ENCODE data around the gene CD9.

CD9 gene

DNA sequence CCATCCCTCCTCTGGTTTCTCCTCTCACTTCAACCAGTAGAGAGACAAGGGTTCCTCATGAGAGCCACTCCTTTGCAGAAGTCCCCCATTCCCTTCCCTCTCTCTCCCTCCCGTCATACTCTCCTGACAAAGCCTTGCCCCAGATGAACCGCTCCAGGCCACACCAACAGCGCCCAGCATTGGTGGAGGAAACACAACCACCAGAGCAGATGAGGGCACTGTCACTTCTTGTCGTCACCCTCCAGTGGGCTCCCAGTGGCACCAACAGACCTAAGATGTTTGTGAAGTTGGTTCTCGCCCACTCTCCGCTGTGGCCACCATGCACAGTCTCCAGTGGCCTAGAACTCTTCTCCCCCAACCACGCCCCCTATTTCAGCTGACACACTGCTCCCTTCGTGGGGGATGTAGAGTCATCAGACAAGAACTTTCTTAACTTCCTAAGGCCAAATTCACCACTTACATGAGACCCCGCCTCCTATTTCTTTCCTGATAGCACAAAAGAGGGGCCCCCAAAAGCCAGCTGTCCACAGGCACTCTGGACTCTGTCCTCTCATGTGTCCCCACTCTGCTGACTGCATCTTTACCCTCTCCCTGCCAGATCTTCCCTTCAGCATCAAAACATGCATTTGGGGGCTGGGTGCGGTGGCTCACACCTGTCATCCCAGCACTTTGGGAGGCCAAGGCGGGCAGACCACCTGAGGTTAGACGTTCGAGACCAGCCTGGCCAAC lies 81.0 kb downstream of the CD9 start:
- in situ Hi-C loops (cut with HindIII; ENCODE audit: low pct_unique_long_range_greater_than_20kb, low sequenced_read_pairs): no loop called here
- no peak for TF ChIP-seq JUND (IDR thresholded peaks at IDR 0.05; ENCODE audit: low read depth)
- no peak for DNase-seq (ENCODE audit: low read depth in 1 of 2, low spot score in 1 of 2)

DNA sequence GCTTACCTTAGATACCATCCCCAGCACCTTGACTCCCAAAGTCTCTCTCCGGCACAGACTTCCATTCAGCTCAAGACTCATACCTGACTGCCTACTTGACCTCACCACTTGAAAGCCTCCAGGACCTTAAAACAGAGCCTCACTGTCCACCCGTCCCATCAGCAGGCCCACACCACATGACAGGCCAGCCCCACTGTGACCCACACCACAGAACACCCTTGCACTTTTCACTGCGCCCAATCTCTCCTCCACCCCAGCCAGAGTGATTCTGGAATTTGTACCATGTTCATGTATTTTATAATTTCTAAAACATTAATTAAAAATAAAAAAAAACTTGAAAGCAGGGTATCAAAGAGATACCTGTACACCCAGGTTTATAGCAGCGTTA lies 82.2 kb downstream of the CD9 start:
- DNase-seq (ENCODE audit: low read depth in 1 of 2, low spot score in 1 of 2): no peak
- in situ Hi-C loops (cut with HindIII; ENCODE audit: low pct_unique_long_range_greater_than_20kb, low sequenced_read_pairs): no loop called here
- no peak for TF ChIP-seq JUND (IDR thresholded peaks at IDR 0.05; ENCODE audit: low read depth)

DNA sequence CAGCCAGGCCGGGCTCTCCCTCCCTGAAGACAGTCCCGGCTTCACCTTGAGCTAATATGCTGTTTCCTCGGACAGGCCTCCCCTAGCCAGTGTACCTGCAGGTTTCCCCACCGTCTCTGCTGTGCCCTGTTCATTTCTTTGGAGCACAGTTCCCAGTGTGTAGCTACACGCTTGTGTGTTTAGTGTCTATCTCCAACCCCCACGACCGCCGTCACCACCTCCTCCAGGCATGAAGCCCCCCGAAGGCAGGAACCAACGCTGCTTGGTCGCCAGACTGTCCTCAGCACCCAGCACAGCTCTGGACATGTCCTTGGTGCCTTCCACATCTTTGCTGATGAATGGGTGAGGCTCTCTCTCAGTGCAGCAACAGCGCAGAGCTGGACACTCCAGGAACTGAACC lies 84.1 kb downstream of the CD9 start:
- TF ChIP-seq JUND (IDR thresholded peaks at IDR 0.05; ENCODE audit: low read depth): no peak
- DNase-seq (ENCODE audit: low read depth in 1 of 2, low spot score in 1 of 2): no peak
- in situ Hi-C loops (cut with HindIII; ENCODE audit: low pct_unique_long_range_greater_than_20kb, low sequenced_read_pairs): no loop called here

DNA sequence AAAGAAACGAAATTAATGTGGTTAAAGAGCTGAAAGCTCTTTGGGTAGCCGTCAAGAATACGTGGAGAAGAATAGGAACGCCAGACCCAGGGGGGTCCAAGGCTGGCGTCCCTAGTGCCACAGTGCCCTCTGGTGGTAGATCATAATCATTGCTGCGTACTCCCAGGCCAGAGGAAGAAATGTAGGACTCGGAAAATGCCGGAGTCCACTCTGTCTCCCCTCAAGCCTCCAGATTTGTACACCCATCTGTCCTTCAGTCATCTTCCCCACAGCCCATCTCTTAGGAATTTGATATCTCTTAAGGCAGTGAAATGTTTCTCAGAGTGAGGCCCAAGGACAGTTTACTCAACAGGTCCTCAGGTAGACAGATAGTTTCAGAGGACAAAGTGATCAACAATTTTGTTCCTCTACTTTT lies 84.9 kb downstream of the CD9 start:
- peak; percentile 22 to 42 for DNase-seq (ENCODE audit: low read depth in 1 of 2, low spot score in 1 of 2)
- in situ Hi-C loops (cut with HindIII; ENCODE audit: low pct_unique_long_range_greater_than_20kb, low sequenced_read_pairs): no loop called here

DNA sequence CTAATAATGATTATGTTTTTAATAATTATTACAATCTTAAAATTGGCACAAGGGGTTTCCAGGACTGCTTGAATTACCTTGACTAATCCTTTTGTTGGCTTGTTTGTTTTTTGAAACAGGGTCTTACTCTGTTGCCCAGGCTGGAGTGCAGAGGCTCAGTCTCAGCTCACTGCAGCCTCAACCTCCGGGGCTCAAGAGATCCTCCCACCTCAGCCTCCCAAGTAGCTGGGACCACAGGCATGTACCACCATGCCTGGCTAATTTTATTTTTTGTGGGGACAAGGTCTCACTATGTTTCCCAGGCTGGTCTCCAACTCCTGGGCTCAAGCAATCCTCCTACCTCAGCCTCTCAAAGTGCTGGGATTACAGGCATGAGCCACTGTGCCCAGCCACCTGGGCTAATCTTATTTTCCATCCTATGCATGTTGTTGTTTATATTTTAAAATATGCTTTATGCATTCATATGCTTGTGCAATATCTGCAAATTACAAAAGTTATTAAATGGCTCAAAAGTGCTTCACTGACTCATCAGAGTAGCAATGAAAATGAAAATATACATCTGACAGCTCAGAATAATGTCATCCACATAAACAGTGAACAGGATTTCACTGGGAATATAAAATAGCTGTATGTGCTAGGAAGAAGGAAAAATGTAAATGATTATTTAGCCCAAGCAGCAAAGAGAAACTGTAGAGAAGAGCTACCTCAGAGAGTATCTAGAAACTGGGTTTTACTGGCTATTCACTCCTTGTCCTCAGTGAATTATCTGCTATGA lies 85.5 kb downstream of the CD9 start:
- in situ Hi-C loops (cut with HindIII; ENCODE audit: low pct_unique_long_range_greater_than_20kb, low sequenced_read_pairs): no loop called here
- no peak for TF ChIP-seq JUND (IDR thresholded peaks at IDR 0.05; ENCODE audit: low read depth)
- no peak for DNase-seq (ENCODE audit: low read depth in 1 of 2, low spot score in 1 of 2)

More for the DNA sequence above, 84.9 kb downstream of the CD9 start:
- TF ChIP-seq JUND (IDR thresholded peaks at IDR 0.05; ENCODE audit: low read depth): no peak

Data from T47D (cell line).